ENCODE measurements around the gene YWHAE. TPM values are rescaled to one million over a fixed set of nuclear protein-coding genes. Genes with fewer than 3 reads are reported as not detected.
A peak's percentile ranks its signal among the peaks of the same experiment; 100 is the strongest.
"Not testable (repeated sequence)": the region's sequence is repeated elsewhere in the genome, so short reads cannot be mapped to it uniquely, and the experiment has no call there.

The YWHAE gene
- total RNA-seq, 2 donors from 2014 or later: 411 to 446 TPM

GRCh38 chr17:1307829-1308228 lies 92.2 kb downstream of the YWHAE start:
- DNase-seq; ATAC-seq; intact Hi-C loops (cut with DNase I, micrococcal nuclease): not testable (repeated sequence)

GRCh38 chr17:1304962-1305563 lies 95.0 kb downstream of the YWHAE start:
- intact Hi-C loops (cut with DNase I, micrococcal nuclease): no loop called here
- DNase-seq: no peak
- no peak for ATAC-seq

GRCh38 chr17:1304522-1304921 lies 95.5 kb downstream of the YWHAE start:
- DNase-seq (no peak), ATAC-seq (no peak)
- intact Hi-C loops (cut with DNase I, micrococcal nuclease): no loop called here

- no peak for DNase-seq
- intact Hi-C loops (cut with DNase I, micrococcal nuclease): no loop called here
- ATAC-seq: no peak
Measured at GRCh38 chr17:1302761-1303160, 97.3 kb downstream of the YWHAE start.

- intact Hi-C loops (cut with DNase I, micrococcal nuclease): no loop called here
- DNase-seq (no peak), ATAC-seq (no peak)
Measured at GRCh38 chr17:1301546-1301945, 98.5 kb downstream of the YWHAE start.

GRCh38 chr17:1300371-1300905 lies 99.6 kb downstream of the YWHAE start:
- intact Hi-C loops (cut with DNase I, micrococcal nuclease): no loop called here
- ATAC-seq (no peak), DNase-seq (no peak)

GRCh38 chr17:1299552-1300370 lies 100.3 kb downstream of the YWHAE start:
- no peak for DNase-seq
- intact Hi-C loops (cut with DNase I, micrococcal nuclease): no loop called here
- no peak for ATAC-seq

- ATAC-seq (peak; percentile 57), DNase-seq (peak in 1 of 2 donors; percentile 15)
- intact Hi-C loops (cut with DNase I, micrococcal nuclease): no loop called here
Measured at GRCh38 chr17:1298606-1299005, 101.4 kb downstream of the YWHAE start.

Other genes starting within 250 kb of the YWHAE start
- 100 to 1,000 TPM; 310 to 373 TPM for gene ABR, start 220.2 kb downstream of the YWHAE start, total RNA-seq
- not detected for gene BHLHA9, start 129.8 kb downstream of the YWHAE start, total RNA-seq
- gene TRARG1, start 120.6 kb downstream of the YWHAE start, total RNA-seq: under 1 TPM in 1 of 2 donors, not detected in 1; 0.47 TPM
- 10 to 100 TPM; 74.6 to 80.9 TPM for gene CRK, start 56.0 kb upstream of the YWHAE start, total RNA-seq
- gene MYO1C, start 92.5 kb upstream of the YWHAE start, total RNA-seq: 100 to 1,000 TPM; 318 to 378 TPM
- 10 to 100 TPM; 39.9 to 40.4 TPM for gene INPP5K, start 116.4 kb upstream of the YWHAE start, total RNA-seq
- 10 to 100 TPM; 75.5 to 94.3 TPM for gene PITPNA, start 162.6 kb upstream of the YWHAE start, total RNA-seq
- gene SLC43A2, start 228.6 kb upstream of the YWHAE start, total RNA-seq: 10 to 100 TPM; 19.4 to 22.8 TPM
- gene SCARF1, start 245.5 kb upstream of the YWHAE start, total RNA-seq: 10 to 100 TPM; 10.1 to 10.2 TPM
- gene RILP, start 249.6 kb upstream of the YWHAE start, total RNA-seq: 10 to 100 TPM; 48.3 to 51.2 TPM

All from left colon (tissue), 2 donors.